CD4-positive, alpha-beta T cell (primary cell): ENCODE data around the gene GSG1L. TPM values are rescaled to one million over a fixed set of nuclear protein-coding genes. Genes with fewer than 3 reads are reported as not detected.

ENCODE experiments used
- ATAC-seq: fragments of 200-7000 bp; cut with Tn5 transposase; one replicate; pipeline ENCODE4 v1.10.0; 2022; ENCODE audit warnings: mild to moderate bottlenecking; ENCODE audit not compliant: poor library complexity
- CTCF ChIA-PET: fragments of 350-600 bp; sonication (Branson Sonifier 250); formaldehyde crosslinking; loops from one replicate; lab custom pipeline; 2021; ENCODE audit warnings: antibody characterized with exemption, inconsistent platforms; lab: Charles Lee
- POLR2A ChIA-PET: fragments of 350-600 bp; sonication (Branson Sonifier 250); formaldehyde crosslinking; loops from one replicate; lab custom pipeline; 2021; ENCODE audit warnings: antibody characterized with exemption, inconsistent platforms; lab: Charles Lee
- DNase-seq, 14 experiments: peaks; one replicate each; pipeline ENCODE4 v3.0.0-alpha.2; 2013 to 2020; ENCODE audit warnings: mixed read lengths in 2 of 14
- H3K27ac ChIP-seq, 2 donors: one replicate each; pipeline versions ENCODE4 v1.5.1 to v1.7.0; 2013; ENCODE audit warnings: low read length in 2 of 2, low read depth in 1 of 2, mild to moderate bottlenecking in 1 of 2
- H3K27me3 ChIP-seq, 2 experiments: 1 replicate in 1 of 2; 2 replicates in 1 of 2; pipeline versions ENCODE4 v1.6.1 to v1.7.0; 2013; ENCODE audit warnings: low read length in 2 of 2, control low read depth in 1 of 2, mild to moderate bottlenecking in 1 of 2, moderate library complexity in 1 of 2; ENCODE audit not compliant: insufficient read depth in 2 of 2, control insufficient read depth in 1 of 2
- H3K36me3 ChIP-seq: one replicate; pipeline ENCODE4 v1.6.1; 2013; ENCODE audit warnings: low read length, control low read depth; ENCODE audit not compliant: insufficient read depth
- H3K4me1 ChIP-seq: one replicate; pipeline ENCODE4 v1.6.1; 2013; ENCODE audit warnings: low read length, control low read depth; ENCODE audit not compliant: insufficient read depth
- H3K4me3 ChIP-seq: one replicate; pipeline ENCODE4 v1.5.1; 2013; ENCODE audit warnings: mild to moderate bottlenecking, low read length, moderate library complexity
- H3K9me3 ChIP-seq, 2 experiments: 1 replicate in 1 of 2; 2 replicates in 1 of 2; pipeline versions ENCODE4 v1.6.1 to v1.7.0; 2013; ENCODE audit warnings: low read length in 2 of 2, mild to moderate bottlenecking in 2 of 2, control low read depth in 1 of 2, moderate library complexity in 1 of 2; ENCODE audit not compliant: control insufficient read depth in 1 of 2, insufficient read depth in 1 of 2
- H3K27ac Mint-ChIP-seq: one replicate; pipeline ENCODE4 v1.8.0; 2020; ENCODE audit warnings: mixed read lengths
- H3K27me3 Mint-ChIP-seq: one replicate; pipeline ENCODE4 v1.8.0; 2021; ENCODE audit warnings: mixed read lengths
- H3K36me3 Mint-ChIP-seq: one replicate; pipeline ENCODE4 v1.8.0; 2021; ENCODE audit warnings: low read depth, mixed read lengths
- H3K4me1 Mint-ChIP-seq: one replicate; pipeline ENCODE4 v1.8.0; 2021; ENCODE audit warnings: low read depth, mixed read lengths
- H3K4me3 Mint-ChIP-seq: one replicate; pipeline ENCODE4 v1.8.0; 2020; ENCODE audit warnings: mild to moderate bottlenecking, mixed read lengths
- H3K9me3 Mint-ChIP-seq: one replicate; pipeline ENCODE4 v1.8.0; 2020; ENCODE audit warnings: mixed read lengths
- CTCF ChIP-seq: fragments of 200-600 bp; IDR thresholded peaks from one replicate; pipeline ENCODE4 v1.8.0; 2022; ENCODE audit warnings: antibody characterized with exemption, mild to moderate bottlenecking
- intact Hi-C, 2 experiments: fragments of 100-400 bp; cut with DNase I in 1 of 2; cut with micrococcal nuclease in 1 of 2; formaldehyde crosslinking; loops; one replicate each; pipeline versions ENCODE4 v1.15.1 to v1.9.0; 2023 to 2025; cut with DNase I, micrococcal nuclease
- total RNA-seq, 174 experiments: library from RNA in 2 of 174; stranded (reverse) in 2 of 174; gene quantifications; one replicate each; pipeline ENCODE4 v1.2.3 and lab custom pipeline; 2021 to 2026

GSG1L gene
- total RNA-seq, 2 experiments from 2014 or later: not detected

GRCh38 chr16:28052274-28053128 lies 11.0 kb downstream of the GSG1L start:
- H3K36me3 Mint-ChIP-seq: no peaks in the 10 kb centered on the region
- peaks cover 2% of the 10 kb centered on the region for H3K9me3 Mint-ChIP-seq
- H3K27ac Mint-ChIP-seq: no peak overlapping the region
- CTCF ChIA-PET: no interaction called here
- H3K27me3 ChIP-seq: peaks cover 11 to 14% of the 10 kb centered on the region in 2 experiments
- H3K27ac ChIP-seq: no peak overlapping the region
- DNase-seq (no peak), ATAC-seq (no peak)
- H3K4me3 ChIP-seq: no peak overlapping the region
- TF ChIP-seq CTCF: no peak
- intact Hi-C loops: no loop called here
- no peaks in the 10 kb centered on the region for H3K4me1 ChIP-seq
- peaks cover 4 to 13% of the 10 kb centered on the region in 2 experiments for H3K9me3 ChIP-seq
- H3K36me3 ChIP-seq: no peaks in the 10 kb centered on the region
- no peak overlapping the region for H3K4me3 Mint-ChIP-seq
- POLR2A ChIA-PET: no interaction called here
- H3K27me3 Mint-ChIP-seq: peaks cover 31% of the 10 kb centered on the region
- no peaks in the 10 kb centered on the region for H3K4me1 Mint-ChIP-seq

DNA sequence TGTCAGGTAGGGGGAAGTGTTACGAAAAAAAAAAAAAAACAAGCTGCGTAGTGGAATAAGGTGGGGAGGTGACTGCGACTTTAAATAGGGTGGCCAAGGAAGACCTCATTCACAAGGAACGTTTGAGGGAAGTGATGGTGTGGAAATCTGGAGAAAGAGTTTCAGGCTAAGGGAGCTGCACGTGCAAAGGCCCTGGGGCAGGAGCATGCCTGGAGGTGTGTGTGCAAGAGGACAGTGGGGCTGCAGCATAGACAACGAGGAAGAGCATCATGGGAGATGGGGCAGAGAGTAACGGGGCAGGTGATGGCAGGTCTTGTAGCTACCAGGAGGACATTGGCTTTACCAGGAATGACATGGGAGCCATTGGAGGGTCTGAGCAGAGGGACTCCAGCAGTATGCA lies 12.0 kb downstream of the GSG1L start:
- Mint-ChIP-seq H3K36me3 (no peaks in the 10 kb centered on the region), H3K27ac (no peak overlapping the region), H3K4me1 (no peaks in the 10 kb centered on the region), H3K27me3 (peaks cover 33% of the 10 kb centered on the region), H3K4me3 (no peak overlapping the region), H3K9me3 (peaks cover 4% of the 10 kb centered on the region)
- no peak for TF ChIP-seq CTCF
- intact Hi-C loops: no loop called here
- DNase-seq: no peak
- POLR2A ChIA-PET: no interaction called here
- no peak overlapping the region for H3K27ac ChIP-seq
- H3K4me3 ChIP-seq: no peak overlapping the region
- H3K4me1 ChIP-seq: no peaks in the 10 kb centered on the region
- peaks cover 11% of the 10 kb centered on the region in 2 experiments for H3K27me3 ChIP-seq
- H3K9me3 ChIP-seq: peaks cover 4 to 13% of the 10 kb centered on the region in 2 experiments
- CTCF ChIA-PET: no interaction called here
- no peak for ATAC-seq
- H3K36me3 ChIP-seq: no peaks in the 10 kb centered on the region

DNA sequence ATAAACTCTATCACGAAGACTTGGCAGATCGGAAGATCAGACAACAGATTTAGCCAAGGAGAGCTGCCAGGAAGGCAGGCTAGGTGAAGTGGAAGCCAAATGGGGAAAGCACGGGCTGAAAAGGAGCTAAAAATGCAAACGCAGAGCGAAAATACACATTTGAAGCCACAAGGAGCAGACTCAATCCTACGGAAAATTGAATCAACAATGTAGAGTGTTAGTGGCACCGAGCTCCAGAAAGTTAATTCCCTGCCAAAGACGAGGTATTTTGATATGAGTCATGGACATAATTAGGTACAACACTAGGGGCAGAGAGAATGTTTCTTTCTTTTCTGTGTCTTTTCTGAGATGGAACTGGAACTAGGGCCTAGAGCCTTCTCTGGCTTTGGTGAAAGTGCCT lies 20.7 kb downstream of the GSG1L start:
- no peak overlapping the region for H3K4me3 ChIP-seq
- no peak for TF ChIP-seq CTCF
- ChIA-PET CTCF (no interaction called here), POLR2A (no interaction called here)
- peaks cover 0 to 2% of the 10 kb centered on the region in 2 experiments for H3K27me3 ChIP-seq
- H3K4me1 ChIP-seq: no peaks in the 10 kb centered on the region
- H3K9me3 Mint-ChIP-seq: peaks cover 4% of the 10 kb centered on the region
- H3K36me3 ChIP-seq: no peaks in the 10 kb centered on the region
- ATAC-seq (no peak), DNase-seq (no peak)
- no peaks in the 10 kb centered on the region for H3K4me1 Mint-ChIP-seq
- H3K36me3 Mint-ChIP-seq: no peaks in the 10 kb centered on the region
- H3K27ac Mint-ChIP-seq: no peak overlapping the region
- H3K27me3 Mint-ChIP-seq: peaks cover 28% of the 10 kb centered on the region
- H3K27ac ChIP-seq: no peak overlapping the region
- intact Hi-C loops: no loop called here
- peaks cover 0 to 3% of the 10 kb centered on the region in 2 experiments for H3K9me3 ChIP-seq
- H3K4me3 Mint-ChIP-seq: no peak overlapping the region
